ENCODE results near the gene PMF1. TPM values are rescaled to one million over a fixed set of nuclear protein-coding genes. Genes with fewer than 3 reads are reported as not detected.
A peak's percentile ranks its signal among the peaks of the same experiment; 100 is the strongest.

Gene PMF1
- total RNA-seq, 2 experiments from 2014 or later: 99.5 to 105 TPM

DNA sequence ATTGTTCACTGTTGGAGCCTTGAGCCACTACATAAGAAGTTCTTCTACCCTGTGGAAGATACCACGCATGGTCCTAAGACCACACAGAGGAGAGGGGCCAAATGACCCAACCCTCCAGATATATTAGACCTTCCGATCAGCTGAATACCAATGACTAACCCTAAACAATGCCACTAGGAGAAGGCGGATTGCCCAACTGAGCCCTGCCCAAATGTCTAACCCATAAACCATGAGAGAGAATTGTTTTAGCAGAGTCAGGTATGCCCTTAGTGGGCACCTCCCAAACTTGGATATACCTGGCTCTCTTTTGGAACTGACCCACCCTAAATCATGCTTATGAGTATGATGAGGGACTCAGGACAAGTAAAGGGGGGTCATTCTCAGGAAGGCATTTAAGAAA lies 57.5 kb downstream of the PMF1 start:
- Mint-ChIP-seq H3K4me3 (no peak overlapping the region), H3K27me3 (no peaks in the 10 kb centered on the region), H3K4me1 (ENCODE audit: low read depth) (no peaks in the 10 kb centered on the region), H3K36me3 (peaks cover 65% of the 10 kb centered on the region), H3K27ac (no peak overlapping the region), H3K9me3 (no peaks in the 10 kb centered on the region)
- intact Hi-C loops (cut with micrococcal nuclease): no loop called here
- ChIA-PET CTCF (no interaction called here), POLR2A (no interaction called here)
- DNase-seq: no peak

GRCh38 chr1:156276532-156276931 lies 63.7 kb downstream of the PMF1 start:
- ChIA-PET POLR2A (no interaction called here), CTCF (no interaction called here)
- Mint-ChIP-seq H3K4me3 (no peak overlapping the region), H3K27ac (no peak overlapping the region), H3K9me3 (no peaks in the 10 kb centered on the region), H3K4me1 (ENCODE audit: low read depth) (peaks cover 19% of the 10 kb centered on the region), H3K36me3 (peaks cover 54% of the 10 kb centered on the region), H3K27me3 (no peaks in the 10 kb centered on the region)
- intact Hi-C loops (cut with micrococcal nuclease): no loop called here
- DNase-seq: no peak

DNA sequence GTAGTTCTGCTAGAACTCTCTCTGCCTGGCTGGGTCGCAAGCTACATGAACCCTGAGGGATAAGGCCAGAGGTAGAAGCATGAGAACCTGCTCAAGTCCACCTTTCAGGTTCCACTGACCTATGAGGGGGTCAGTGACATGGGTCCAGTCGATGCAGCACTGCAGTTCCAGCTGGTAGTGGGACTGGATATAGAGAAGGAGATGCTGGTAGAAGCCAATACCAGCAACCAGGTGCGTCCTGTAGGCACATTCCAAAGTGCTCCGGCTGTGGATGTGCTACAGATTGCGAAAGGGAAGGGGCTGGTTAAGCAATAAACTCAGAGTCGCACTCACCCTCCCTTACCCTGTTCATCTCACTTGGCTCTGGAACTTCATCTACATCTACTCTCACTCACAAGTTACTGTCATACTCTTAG lies 64.2 kb downstream of the PMF1 start:
- ChIA-PET POLR2A (no interaction called here), CTCF (no interaction called here)
- H3K36me3 Mint-ChIP-seq: peaks cover 53% of the 10 kb centered on the region

DNA sequence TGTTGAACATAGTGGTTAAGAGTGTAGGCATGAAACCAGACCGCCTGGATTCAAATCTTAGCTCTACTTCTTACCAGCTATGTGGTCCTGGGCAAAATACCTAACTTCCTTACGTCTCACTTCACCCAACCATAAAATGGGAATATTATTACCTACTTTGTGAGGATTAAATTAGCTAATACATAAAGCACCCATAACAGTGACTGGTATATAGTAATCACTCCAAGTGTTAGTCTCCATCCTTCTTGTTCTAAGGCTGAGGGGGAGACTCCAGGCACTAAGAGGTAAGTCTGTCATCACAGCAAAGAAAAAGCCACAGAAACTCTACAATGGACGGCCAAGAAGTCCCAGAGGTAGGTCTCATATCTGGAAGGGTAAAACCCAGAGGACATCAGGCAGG lies 67.0 kb downstream of the PMF1 start:
- intact Hi-C loops (cut with micrococcal nuclease): loop anchor here (5.0 kb wide), 5 partner anchors 53 to 462 kb away; partner anchors contain the start of genes CCT3, MRPL24, SLC25A44 and TSACC
- Mint-ChIP-seq H3K27me3 (no peaks in the 10 kb centered on the region), H3K4me3 (no peak overlapping the region), H3K4me1 (ENCODE audit: low read depth) (peaks cover 37% of the 10 kb centered on the region), H3K27ac (no peak overlapping the region), H3K9me3 (no peaks in the 10 kb centered on the region), H3K36me3 (peaks cover 39% of the 10 kb centered on the region)
- CTCF ChIA-PET: interaction anchor here (0.6 to 1.7 kb wide), 6 partner anchors 8 to 183 kb away, joined by 3 to 6 read pairs (median 4); no protein-coding TSS in a partner anchor
- no peak for DNase-seq
- POLR2A ChIA-PET: interaction anchor here (1.5 kb wide), 1 partner anchor 34 kb away, joined by 3 read pairs; no protein-coding TSS in a partner anchor

More for the DNA sequence above, 64.2 kb downstream of the PMF1 start:
- no peak for DNase-seq
- H3K4me1 Mint-ChIP-seq (ENCODE audit: low read depth): peaks cover 20% of the 10 kb centered on the region
- H3K27ac Mint-ChIP-seq: no peak overlapping the region
- no peaks in the 10 kb centered on the region for H3K9me3 Mint-ChIP-seq
- no peak overlapping the region for H3K4me3 Mint-ChIP-seq
- no peaks in the 10 kb centered on the region for H3K27me3 Mint-ChIP-seq
- intact Hi-C loops (cut with micrococcal nuclease): no loop called here

GRCh38 chr1:156281281-156281680 lies 68.5 kb downstream of the PMF1 start:
- DNase-seq: peak; percentile 80
- Mint-ChIP-seq H3K27ac (peak overlapping the region; percentile 95), H3K4me3 (peak overlapping the region; percentile 95), H3K9me3 (no peaks in the 10 kb centered on the region), H3K36me3 (peaks cover 28% of the 10 kb centered on the region), H3K27me3 (no peaks in the 10 kb centered on the region), H3K4me1 (ENCODE audit: low read depth) (peaks cover 38% of the 10 kb centered on the region)
- ChIA-PET CTCF (interaction anchor here (0.7 to 2.7 kb wide), 9 partner anchors 10 to 215 kb away, joined by 3 to 11 read pairs (median 4); no protein-coding TSS in a partner anchor), POLR2A (interaction anchor here (0.8 to 3.3 kb wide), 7 partner anchors 13 to 184 kb away, joined by 3 to 15 read pairs (median 6); partner anchors contain the start of genes CCT3, GLMP and TSACC)
- intact Hi-C loops (cut with micrococcal nuclease): loop anchor here (5.0 kb wide), 5 partner anchors 54 to 461 kb away; partner anchors contain the start of genes CCT3, MRPL24, SLC25A44 and TSACC

DNA sequence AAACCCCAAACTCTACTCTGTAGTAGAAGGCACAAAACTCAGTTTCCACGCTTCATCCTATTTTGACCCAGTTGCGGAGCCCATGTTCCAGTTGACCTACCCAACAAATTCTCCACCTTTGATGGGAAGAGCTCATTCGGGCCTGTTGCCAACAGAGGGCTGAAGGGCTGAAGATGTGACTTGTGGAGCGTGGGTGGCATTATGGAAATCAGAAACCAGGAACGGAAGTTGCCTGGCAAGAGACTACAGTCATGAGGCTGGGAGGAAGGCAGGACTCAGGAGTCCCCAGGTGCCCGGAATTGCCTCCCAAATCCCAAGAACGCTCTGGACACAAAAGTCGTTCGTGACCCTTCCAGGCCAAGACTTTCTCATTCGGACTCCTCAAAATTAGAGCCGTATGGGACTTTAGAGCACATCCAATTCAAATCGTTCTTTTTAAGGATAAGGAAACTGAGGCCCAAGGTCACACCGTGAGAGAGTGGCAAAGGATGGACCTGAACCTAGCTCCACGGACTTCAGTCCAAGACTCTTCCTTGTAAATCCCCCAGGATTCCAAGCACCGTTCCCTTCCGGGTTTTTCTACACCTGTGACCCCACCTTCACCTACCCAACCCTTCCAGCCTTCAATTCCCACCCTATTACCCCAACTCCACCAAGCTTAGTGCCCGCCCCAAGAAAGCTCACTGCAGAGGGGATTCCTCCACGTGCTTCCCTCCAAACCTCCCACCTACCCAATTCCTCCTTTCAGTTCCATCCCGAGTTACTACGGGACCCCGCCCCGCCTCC lies 69.1 kb downstream of the PMF1 start:
- Mint-ChIP-seq H3K4me3 (peak overlapping the region; percentile 95), H3K27me3 (no peaks in the 10 kb centered on the region), H3K4me1 (ENCODE audit: low read depth) (peaks cover 38% of the 10 kb centered on the region), H3K36me3 (peaks cover 25% of the 10 kb centered on the region), H3K9me3 (no peaks in the 10 kb centered on the region), H3K27ac (peak overlapping the region; percentile 95)
- ChIA-PET POLR2A (interaction anchor here (1.1 to 3.3 kb wide), 14 partner anchors 13 to 348 kb away, joined by 3 to 15 read pairs (median 5); partner anchors contain the start of genes CCT3, GLMP, KHDC4 and PMF1), CTCF (interaction anchor here (0.7 to 2.7 kb wide), 13 partner anchors 12 to 216 kb away, joined by 3 to 11 read pairs (median 4); partner anchors contain the start of gene GLMP)
- DNase-seq: peak; percentile 60
- intact Hi-C loops (cut with micrococcal nuclease): loop anchor here (2.0 to 5.0 kb wide), 7 partner anchors 55 to 460 kb away; partner anchors contain the start of genes CCT3, MRPL24, PMF1 and SLC25A44

DNA sequence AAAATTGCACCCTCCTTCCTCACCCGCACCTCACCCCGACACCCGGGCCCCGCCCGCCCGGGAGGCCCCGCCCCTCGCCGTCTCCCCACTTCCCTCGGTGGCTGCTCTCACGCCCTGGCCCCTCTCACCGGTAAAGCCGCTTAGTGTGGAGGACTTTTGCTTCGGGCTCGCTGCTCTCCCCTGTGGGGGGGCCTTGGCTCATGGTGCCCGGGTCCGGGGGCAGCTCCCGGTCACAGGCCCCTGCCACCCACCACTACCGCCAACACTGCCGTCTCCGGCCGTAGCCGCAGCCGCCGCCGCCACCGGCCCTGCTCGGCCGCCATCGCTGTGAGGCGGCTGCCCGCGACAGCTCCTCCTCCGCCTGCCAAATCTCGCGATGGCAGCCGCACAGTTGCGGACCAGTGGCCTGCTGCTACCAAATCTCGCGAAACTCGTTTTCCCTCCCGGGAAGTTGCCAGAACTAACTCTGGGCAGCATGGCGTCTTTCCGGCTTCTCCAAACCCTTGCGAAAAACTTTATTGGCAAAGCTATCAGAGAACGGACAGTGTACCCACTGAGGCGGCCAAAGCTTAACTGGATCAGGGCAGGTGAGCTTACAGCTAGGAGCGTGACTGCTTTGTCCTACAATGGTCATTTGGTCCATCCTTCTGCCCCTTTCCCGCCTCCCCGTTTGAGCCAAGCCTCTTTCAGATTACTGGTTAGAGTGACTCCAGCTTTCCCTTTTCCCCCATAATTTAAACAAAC lies 69.8 kb downstream of the PMF1 start, which contains the start of gene SMG5:
SMG5 (minus strand) TSS at position 347 of the 744 bp plus-strand sequence; CDS start at position 202, 145 bp downstream.
- ChIA-PET CTCF (interaction anchor here (0.7 to 2.7 kb wide), 11 partner anchors 11 to 216 kb away, joined by 3 to 11 read pairs (median 4); partner anchors contain the start of gene GLMP), POLR2A (interaction anchor here (0.5 to 3.3 kb wide), 17 partner anchors 12 to 424 kb away, joined by 3 to 15 read pairs (median 4); partner anchors contain the start of genes CCT3, GLMP, KHDC4 and PMF1)
- peaks cover 24% of the 10 kb centered on the region for H3K36me3 Mint-ChIP-seq
- H3K4me1 Mint-ChIP-seq (ENCODE audit: low read depth): peaks cover 38% of the 10 kb centered on the region
- no peaks in the 10 kb centered on the region for H3K27me3 Mint-ChIP-seq
- peak; percentile 98 for DNase-seq
- peak within 1 kb of the TSS; percentile 95 for H3K4me3 Mint-ChIP-seq
- no peaks in the 10 kb centered on the region for H3K9me3 Mint-ChIP-seq
- intact Hi-C loops (cut with micrococcal nuclease): loop anchor here (1.0 to 5.0 kb wide), 8 partner anchors 13 to 460 kb away; partner anchors contain the start of genes CCT3, GLMP, MRPL24 and PMF1
- H3K27ac Mint-ChIP-seq: peak within 1 kb of the TSS; percentile 95

DNA sequence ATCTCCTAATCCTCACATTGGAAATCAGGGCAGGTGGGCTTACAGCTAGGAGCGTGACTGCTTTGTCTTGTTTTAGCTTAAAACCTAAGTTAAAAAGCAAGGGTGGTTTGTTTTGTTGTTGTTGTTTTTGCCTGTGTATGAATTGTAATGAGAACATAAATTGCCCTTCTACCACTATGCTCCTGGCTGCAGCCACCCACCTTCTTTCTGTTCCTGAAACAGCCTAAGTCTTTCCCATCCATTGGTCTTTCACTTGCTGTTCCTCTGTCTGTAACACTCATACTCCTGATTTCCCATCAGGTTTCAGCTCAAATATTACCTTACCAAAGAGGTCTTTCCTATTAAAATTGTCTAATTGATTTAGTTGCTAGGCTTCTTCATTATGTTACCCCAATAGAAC lies 70.7 kb downstream of the PMF1 start:
- Mint-ChIP-seq H3K9me3 (no peaks in the 10 kb centered on the region), H3K4me1 (ENCODE audit: low read depth) (peaks cover 38% of the 10 kb centered on the region), H3K36me3 (peaks cover 16% of the 10 kb centered on the region), H3K27ac (peak overlapping the region; percentile 95), H3K4me3 (peak overlapping the region; percentile 95), H3K27me3 (no peaks in the 10 kb centered on the region)
- ChIA-PET CTCF (interaction anchor here (0.7 to 1.7 kb wide), 8 partner anchors 10 to 217 kb away, joined by 3 to 7 read pairs (median 4); no protein-coding TSS in a partner anchor), POLR2A (interaction anchor here (0.7 to 3.3 kb wide), 10 partner anchors 11 to 306 kb away, joined by 3 to 15 read pairs (median 5); partner anchors contain the start of genes CCT3, GLMP, PMF1 and TSACC)
- no peak for DNase-seq
- intact Hi-C loops (cut with micrococcal nuclease): loop anchor here (1.0 to 5.0 kb wide), 8 partner anchors 12 to 459 kb away; partner anchors contain the start of genes CCT3, GLMP, MRPL24 and PMF1

DNA sequence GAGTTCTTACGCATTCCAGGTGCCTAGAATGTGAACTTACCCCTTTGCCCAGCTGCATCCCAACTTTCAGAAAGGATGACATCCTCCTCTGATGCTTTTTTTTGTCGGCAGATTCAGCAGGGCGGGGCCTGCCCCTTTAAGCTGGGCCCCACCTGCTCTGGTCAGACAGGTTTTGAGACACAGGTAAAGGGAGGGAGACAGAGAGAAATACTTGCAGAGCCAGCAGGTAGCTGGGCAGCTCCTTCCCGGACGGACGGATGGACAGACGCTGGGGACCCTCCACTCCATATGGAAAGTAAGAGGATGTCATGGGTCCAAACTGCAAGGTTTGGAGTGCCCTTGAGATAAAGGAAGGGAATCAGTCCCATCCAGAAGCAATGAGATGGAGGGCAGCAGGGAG lies 71.3 kb downstream of the PMF1 start, which contains the start of gene TMEM79:
TMEM79 (plus strand) TSS at position 214 of the 400 bp plus-strand sequence. CDS start 902 bp downstream, outside the sequence.
- intact Hi-C loops (cut with micrococcal nuclease): loop anchor here (5.0 kb wide), 5 partner anchors 53 to 458 kb away; partner anchors contain the start of genes CCT3, MRPL24, SLC25A44 and TSACC
- no peak for DNase-seq
- Mint-ChIP-seq H3K4me3 (peak within 1 kb of the TSS; percentile 95), H3K9me3 (no peaks in the 10 kb centered on the region), H3K27ac (peak within 1 kb of the TSS; percentile 95), H3K36me3 (peaks cover 13% of the 10 kb centered on the region), H3K4me1 (ENCODE audit: low read depth) (peaks cover 38% of the 10 kb centered on the region), H3K27me3 (no peaks in the 10 kb centered on the region)
- ChIA-PET POLR2A (interaction anchor here (3.3 kb wide), 1 partner anchor 11 kb away, joined by 15 read pairs; the partner anchor contains the start of gene GLMP), CTCF (interaction anchor here (0.9 to 1.3 kb wide), 3 partner anchors 54 to 162 kb away, joined by 3 to 4 read pairs (median 3); partner anchors contain the start of genes CCT3 and TSACC)

GRCh38 chr1:156284757-156285156 lies 72.0 kb downstream of the PMF1 start:
- DNase-seq: no peak
- intact Hi-C loops (cut with micrococcal nuclease): loop anchor here (5.0 kb wide), 5 partner anchors 53 to 458 kb away; partner anchors contain the start of genes CCT3, MRPL24, SLC25A44 and TSACC
- H3K36me3 Mint-ChIP-seq: peaks cover 13% of the 10 kb centered on the region
- H3K9me3 Mint-ChIP-seq: no peaks in the 10 kb centered on the region
- POLR2A ChIA-PET: no interaction called here
- H3K4me1 Mint-ChIP-seq (ENCODE audit: low read depth): peaks cover 36% of the 10 kb centered on the region
- no peak overlapping the region for H3K4me3 Mint-ChIP-seq
- no peak overlapping the region for H3K27ac Mint-ChIP-seq
- CTCF ChIA-PET: interaction anchor here (1.0 kb wide), 1 partner anchor 53 kb away, joined by 3 read pairs; the partner anchor contains the start of genes CCT3 and TSACC
- H3K27me3 Mint-ChIP-seq: no peaks in the 10 kb centered on the region

GRCh38 chr1:156285437-156285836 lies 72.6 kb downstream of the PMF1 start:
- Mint-ChIP-seq H3K27ac (no peak overlapping the region), H3K36me3 (peaks cover 13% of the 10 kb centered on the region), H3K4me1 (ENCODE audit: low read depth) (peaks cover 30% of the 10 kb centered on the region), H3K9me3 (no peaks in the 10 kb centered on the region), H3K27me3 (no peaks in the 10 kb centered on the region), H3K4me3 (no peak overlapping the region)
- intact Hi-C loops (cut with micrococcal nuclease): no loop called here
- no peak for DNase-seq
- CTCF ChIA-PET: no interaction called here
- POLR2A ChIA-PET: no interaction called here
